Retinal pigment epithelial cell (primary cell): ENCODE measurements around the gene KYAT1.

ENCODE experiments used
- DNase-seq: peaks from one replicate; pipeline ENCODE4 v3.0.0-alpha.2; 2010; ENCODE audit warnings: low read depth
- H3K4me3 ChIP-seq: 2 replicates; pipeline ENCODE4 v1.5.1; 2011; ENCODE audit warnings: mild to moderate bottlenecking, low read length, control low read depth, moderate library complexity
- TF ChIP-seq, protein P1 (sequence below): conservative IDR thresholded peaks from 2 replicates; pipeline ENCODE4 v1.5.1; 2011; ENCODE audit warnings: low read depth, low read length, control low read depth, inconsistent platforms

Gene KYAT1

DNA sequence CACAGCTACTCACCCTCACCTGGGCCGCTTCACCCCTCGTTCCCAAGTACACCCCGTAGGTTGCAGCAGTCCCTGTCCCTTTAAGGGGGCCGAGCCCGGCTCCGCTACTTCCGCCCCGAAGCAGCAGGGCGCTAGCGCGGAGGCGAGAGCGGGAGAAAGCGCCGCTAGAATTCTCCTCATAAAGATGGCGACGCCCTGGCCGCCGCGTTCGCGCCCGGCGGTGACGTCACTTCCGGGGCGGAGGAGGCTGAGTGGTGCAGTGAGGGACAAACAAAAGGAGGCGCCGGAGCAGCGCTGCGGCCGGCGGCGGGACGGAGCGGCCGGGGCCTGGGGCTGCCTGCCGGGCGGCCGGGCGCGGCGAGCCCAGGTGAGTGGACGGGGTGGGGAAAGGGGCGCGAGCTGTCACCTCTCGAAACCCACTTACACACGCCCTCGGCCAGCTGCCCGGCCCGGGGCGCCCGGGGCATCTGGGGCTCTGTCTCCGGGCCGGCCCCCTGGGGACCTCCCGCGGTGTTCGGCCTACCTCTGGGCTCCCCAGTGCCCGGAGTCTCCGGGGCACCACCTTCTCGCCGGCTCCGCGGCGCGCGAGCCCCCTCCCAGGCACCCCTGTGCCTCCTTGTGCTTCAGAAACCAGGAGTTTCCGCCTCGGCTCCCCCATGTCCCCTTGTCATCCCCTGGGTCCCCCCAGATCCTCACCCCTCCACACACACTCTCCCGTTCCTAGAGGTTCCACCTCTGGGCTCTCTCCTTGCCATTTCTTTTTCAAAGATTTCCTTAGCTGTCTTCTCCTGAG lies at the start of gene KYAT1, which contains the start of gene LRRC8A:
KYAT1 (minus strand) TSS at position 67 of the 793 bp plus-strand sequence. CDS start 36,545 bp downstream, outside the sequence.
LRRC8A (plus strand) TSS at position 250 of the 793 bp plus-strand sequence. CDS start 25,032 bp downstream, outside the sequence.
- DNase-seq: peak; percentile 84
- TF ChIP-seq, protein P1, sequence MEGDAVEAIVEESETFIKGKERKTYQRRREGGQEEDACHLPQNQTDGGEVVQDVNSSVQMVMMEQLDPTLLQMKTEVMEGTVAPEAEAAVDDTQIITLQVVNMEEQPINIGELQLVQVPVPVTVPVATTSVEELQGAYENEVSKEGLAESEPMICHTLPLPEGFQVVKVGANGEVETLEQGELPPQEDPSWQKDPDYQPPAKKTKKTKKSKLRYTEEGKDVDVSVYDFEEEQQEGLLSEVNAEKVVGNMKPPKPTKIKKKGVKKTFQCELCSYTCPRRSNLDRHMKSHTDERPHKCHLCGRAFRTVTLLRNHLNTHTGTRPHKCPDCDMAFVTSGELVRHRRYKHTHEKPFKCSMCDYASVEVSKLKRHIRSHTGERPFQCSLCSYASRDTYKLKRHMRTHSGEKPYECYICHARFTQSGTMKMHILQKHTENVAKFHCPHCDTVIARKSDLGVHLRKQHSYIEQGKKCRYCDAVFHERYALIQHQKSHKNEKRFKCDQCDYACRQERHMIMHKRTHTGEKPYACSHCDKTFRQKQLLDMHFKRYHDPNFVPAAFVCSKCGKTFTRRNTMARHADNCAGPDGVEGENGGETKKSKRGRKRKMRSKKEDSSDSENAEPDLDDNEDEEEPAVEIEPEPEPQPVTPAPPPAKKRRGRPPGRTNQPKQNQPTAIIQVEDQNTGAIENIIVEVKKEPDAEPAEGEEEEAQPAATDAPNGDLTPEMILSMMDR: no peak

DNA sequence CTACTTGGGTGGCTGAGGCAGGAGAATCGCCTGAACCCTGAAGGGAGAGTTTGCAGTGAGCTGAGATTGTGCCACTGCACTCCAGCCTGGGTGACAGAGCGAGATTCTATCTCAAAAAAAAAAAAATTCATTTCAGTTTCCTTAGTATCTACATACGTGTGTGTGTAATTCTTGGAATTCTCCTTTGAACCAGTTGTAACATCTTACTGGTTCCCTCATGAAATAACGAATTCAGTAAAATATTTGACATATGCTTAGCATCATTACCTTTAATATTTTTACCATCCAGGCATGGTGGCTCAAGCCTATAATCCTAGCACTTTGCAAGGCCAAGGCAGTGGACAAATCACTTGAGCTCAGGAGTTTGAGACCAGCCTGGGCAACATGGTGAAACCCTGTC lies 47.8 kb upstream of the KYAT1 start:
- no peak overlapping the region for H3K4me3 ChIP-seq
- DNase-seq: no peak
- TF ChIP-seq, protein P1: no peak

More for the DNA sequence above, at the start of gene KYAT1, which contains the start of gene LRRC8A:
- peak within 1 kb of the TSS; percentile 78 for H3K4me3 ChIP-seq

DNA sequence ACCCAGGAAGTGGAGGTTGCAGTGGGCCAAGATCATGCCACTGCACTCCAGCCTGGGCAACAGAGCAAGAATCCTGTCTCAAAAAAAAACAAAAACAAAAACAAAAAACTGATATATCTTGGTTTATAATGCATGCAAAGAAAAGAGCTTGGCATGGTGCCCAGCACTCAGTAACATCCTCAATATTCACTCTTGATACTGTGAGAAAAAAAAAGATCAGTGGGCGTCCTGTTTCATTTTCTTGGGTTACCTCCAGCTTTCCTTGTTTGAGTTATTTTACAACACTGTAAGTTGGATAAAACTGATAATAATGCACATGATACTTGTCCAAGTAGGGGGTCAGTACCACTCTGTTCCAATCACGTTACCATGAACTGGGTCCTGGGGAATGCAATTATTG lies 46.9 kb upstream of the KYAT1 start:
- no peak overlapping the region for H3K4me3 ChIP-seq
- TF ChIP-seq, protein P1: no peak
- DNase-seq: no peak

DNA sequence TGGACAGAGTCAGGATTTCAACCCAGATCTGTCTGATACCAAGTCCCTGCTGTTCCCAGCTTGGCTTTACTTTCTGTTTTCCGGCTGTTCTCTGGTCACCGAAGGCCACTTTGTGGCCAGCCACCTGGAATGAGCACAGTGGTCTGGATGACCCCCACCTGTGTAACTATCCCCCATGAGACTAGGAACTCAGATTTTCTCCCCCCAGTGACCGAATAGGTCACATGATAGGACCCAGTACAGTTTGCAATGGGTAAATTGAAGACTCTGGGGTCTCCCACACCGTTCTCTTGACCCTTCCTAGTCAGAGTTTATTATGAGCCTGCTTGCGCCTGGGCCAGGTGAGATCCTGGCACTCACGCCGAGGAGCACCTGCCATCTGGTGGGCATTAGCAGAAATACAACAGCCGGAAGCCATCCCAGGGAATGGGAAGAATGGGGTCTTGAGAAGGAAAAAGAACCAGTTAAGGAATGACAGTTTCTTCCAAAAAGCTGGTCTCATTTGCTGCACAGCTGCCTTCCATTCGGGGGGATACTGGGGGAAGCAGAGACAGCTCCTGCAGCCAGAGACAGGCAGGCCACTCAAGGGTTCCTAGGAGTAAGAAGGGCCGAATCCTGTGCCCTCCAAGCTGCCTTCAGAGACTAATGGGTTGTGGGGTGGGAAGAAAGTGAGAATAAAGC lies 46.1 kb upstream of the KYAT1 start:
- no peak for DNase-seq
- no peak overlapping the region for H3K4me3 ChIP-seq
- TF ChIP-seq, protein P1: peak; percentile 88

DNA sequence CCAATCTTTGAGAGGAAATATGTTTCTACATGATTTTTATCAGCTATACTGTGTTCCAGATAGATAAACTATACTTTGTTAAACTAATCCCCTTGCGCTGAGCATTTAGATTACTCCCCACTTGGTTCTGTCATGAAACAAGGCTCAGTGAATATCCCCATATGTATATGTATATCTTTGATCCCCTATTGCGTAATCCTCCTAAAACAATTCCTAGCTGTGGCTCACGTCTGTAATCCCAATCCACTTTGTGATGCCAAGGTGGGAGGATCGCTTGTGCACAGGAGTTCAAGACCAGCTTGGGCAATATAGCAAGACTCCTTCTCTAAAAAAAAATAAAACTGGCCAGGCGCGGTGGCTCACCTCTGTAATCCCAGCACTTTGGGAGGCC lies 41.7 kb upstream of the KYAT1 start:
- no peak for DNase-seq
- TF ChIP-seq, protein P1: no peak
- no peak overlapping the region for H3K4me3 ChIP-seq

DNA sequence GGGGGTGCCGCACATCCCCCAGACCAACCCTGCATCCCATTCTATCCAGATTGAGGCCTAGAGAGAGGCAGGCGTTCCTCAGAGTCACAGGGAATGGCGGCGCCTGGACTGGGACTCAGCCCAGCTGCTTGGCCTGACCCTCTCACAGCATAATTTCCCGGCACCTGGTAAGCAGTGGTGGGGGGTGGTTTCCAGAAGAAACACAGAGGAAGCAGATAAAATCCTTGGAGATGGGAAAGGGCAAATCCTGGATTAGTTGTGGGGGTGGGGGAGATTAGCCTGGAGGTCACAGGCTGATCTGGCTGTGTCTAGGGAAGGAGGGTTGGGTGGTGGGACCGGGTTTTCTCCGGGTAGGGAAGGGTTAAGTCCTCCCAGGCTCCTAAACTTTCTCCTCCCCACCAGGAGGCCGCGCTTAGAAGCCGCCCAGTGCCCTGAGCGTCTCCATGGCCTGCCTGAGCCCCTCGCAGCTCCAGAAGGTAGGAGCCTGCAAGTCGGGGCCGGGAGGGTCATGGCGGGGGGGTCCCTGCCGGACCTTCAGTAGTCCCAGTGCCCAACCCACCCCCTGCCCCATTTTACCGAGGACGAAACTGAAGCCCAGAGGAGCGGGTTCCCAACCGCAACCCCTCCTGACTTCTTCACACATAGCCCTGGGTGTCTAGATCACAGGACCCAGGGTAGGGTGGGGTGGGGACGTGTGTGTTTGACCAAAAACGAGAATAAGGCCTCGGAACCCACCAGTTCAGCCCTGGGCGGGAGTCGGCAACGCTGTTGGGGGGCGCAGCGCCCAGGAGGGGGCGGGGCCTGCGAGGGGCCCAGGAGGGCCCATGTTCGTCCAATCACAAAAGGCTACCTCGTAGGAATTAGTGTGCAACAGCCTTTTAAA lies 40.4 kb upstream of the KYAT1 start:
- TF ChIP-seq, protein P1: peak; percentile 16
- peak overlapping the region; percentile 51 for H3K4me3 ChIP-seq
- DNase-seq: peak; percentile 53
